ENCODE results near the gene APOH.

The APOH gene

DNA sequence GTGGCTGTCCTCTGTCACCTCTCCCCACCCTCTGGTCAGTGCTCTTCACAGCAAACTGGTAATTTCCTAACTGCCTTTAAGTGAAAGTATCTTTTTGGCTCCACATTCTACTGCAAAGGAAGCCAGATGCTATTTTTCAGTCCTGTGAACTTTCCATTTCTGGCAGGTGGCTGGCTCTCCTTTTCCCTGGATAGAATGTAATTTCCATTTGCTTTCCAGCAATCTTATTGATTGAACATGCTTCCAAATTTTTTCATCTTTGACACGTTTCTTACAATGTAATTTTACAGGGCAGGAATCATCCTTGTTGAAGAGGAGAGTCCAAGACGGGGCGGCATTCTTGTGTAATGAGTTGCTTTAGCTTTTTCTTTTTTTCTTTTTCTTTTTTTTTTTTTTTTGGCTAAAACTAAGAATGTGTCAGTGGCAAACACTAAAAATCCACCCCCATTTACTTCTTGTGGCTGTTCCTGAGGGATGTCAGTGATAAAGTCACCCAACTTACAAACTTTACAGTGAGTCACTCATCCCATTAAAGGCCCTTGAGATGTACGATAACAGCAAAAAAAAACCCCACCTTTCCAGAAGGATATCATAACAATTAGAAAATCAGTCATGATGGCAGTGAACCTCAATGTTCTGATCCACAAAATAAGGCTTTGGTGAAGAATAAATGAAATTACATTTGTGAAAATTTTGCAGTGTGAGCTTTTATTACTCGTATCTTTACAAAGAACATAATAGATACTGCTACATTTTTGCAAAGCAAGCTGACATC lies 43.8 kb upstream of the APOH start:
- Histone ChIP-seq H3K4me1 (ENCODE audit: control insufficient read depth in 1 of 2, insufficient read depth in 1 of 2, low read depth in 1 of 2, low read length in 1 of 2) (no peaks in the 10 kb centered on the region), H3K27me3 (peaks cover 5% of the 10 kb centered on the region), H3K27ac (no peak overlapping the region), H3K4me3 (ENCODE audit: low read depth in 1 of 2, low read length in 1 of 2) (no peak overlapping the region), H3K36me3 (no peaks in the 10 kb centered on the region), H3K9me3 (no peaks in the 10 kb centered on the region)
- TF ChIP-seq, protein P1, sequence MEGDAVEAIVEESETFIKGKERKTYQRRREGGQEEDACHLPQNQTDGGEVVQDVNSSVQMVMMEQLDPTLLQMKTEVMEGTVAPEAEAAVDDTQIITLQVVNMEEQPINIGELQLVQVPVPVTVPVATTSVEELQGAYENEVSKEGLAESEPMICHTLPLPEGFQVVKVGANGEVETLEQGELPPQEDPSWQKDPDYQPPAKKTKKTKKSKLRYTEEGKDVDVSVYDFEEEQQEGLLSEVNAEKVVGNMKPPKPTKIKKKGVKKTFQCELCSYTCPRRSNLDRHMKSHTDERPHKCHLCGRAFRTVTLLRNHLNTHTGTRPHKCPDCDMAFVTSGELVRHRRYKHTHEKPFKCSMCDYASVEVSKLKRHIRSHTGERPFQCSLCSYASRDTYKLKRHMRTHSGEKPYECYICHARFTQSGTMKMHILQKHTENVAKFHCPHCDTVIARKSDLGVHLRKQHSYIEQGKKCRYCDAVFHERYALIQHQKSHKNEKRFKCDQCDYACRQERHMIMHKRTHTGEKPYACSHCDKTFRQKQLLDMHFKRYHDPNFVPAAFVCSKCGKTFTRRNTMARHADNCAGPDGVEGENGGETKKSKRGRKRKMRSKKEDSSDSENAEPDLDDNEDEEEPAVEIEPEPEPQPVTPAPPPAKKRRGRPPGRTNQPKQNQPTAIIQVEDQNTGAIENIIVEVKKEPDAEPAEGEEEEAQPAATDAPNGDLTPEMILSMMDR (IDR thresholded peaks at IDR 0.05), result no peak

DNA sequence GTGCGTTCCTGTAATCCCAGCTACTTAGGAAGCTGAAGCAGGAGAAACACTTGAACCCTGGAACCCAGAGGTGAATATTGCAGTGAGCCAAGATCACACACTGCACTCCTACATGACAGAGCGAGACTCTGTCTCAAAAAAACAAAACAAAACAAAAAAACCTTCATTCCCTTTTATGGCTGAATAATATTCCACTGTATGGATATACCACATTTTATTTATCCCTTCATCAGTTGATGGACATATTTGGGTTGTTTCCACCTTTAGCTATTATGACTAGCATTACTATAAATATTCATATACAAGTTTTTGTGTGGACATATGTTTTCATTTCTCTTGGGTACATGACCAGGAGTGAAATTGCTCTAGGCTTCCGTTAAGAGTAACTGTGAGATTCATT lies 42.3 kb upstream of the APOH start:
- Histone ChIP-seq H3K4me3 (ENCODE audit: low read depth in 1 of 2, low read length in 1 of 2) (no peak overlapping the region), H3K9me3 (no peaks in the 10 kb centered on the region), H3K36me3 (no peaks in the 10 kb centered on the region), H3K27ac (no peak overlapping the region), H3K4me1 (ENCODE audit: control insufficient read depth in 1 of 2, insufficient read depth in 1 of 2, low read depth in 1 of 2, low read length in 1 of 2) (no peaks in the 10 kb centered on the region), H3K27me3 (peaks cover 5% of the 10 kb centered on the region)
- TF ChIP-seq, protein P1 (IDR thresholded peaks at IDR 0.05), result no peak

DNA sequence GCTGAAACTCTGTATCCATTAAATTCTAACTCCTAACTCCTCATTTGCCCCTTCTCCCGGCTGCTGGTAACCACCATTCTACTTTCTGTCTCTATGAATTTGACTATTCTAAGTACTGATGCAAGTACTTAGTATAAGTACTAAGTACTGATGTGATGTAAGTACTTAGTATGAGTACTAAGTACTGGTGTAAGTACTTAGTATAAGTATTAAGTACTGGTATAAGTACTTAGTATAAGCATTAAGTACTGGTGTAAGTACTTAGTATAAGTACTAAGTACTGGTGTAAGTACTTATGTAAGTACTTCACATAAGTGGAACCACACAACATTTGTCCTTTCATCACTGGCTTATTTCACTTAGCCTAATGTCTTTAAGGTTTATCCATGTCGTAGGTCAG lies 40.9 kb upstream of the APOH start:
- peaks cover 5% of the 10 kb centered on the region for H3K27me3 ChIP-seq
- TF ChIP-seq, protein P1 (IDR thresholded peaks at IDR 0.05), result no peak
- H3K9me3 ChIP-seq, result no peaks in the 10 kb centered on the region
- H3K36me3 ChIP-seq, result no peaks in the 10 kb centered on the region
- no peak overlapping the region for H3K4me3 ChIP-seq (ENCODE audit: low read depth in 1 of 2, low read length in 1 of 2)
- no peaks in the 10 kb centered on the region for H3K4me1 ChIP-seq (ENCODE audit: control insufficient read depth in 1 of 2, insufficient read depth in 1 of 2, low read depth in 1 of 2, low read length in 1 of 2)
- no peak overlapping the region for H3K27ac ChIP-seq

DNA sequence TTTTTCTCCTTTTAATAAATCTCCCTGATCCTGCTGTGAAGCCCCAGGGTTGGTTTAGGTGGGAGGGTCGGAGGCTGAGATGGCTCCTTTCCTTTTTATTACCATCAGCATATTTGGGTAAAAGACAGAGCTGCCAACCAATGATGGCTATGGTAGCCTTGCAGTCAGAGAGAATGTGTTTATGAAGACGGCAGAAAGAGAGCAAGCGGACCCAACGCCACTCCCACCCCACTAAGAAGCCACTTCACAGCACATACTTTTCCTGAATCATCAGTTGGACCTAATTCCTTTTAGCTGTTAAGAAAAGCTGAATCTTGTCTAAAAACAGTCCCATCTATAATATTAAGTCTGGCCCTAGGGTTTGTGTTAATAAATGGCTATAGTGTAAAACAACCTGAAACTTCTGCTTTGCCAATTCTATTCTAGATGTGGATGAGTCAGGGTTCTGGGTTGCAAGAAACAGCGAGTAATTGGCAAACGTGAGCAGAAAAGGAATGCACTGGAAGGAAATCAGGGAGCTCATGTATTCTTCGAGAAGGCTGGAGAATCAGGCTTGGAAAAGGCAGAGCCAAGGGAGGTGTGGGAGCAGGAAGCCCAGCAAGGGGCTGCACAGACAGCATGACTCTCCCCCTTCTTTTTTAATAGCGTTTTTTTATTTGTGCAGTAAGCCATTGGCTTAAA lies 39.2 kb upstream of the APOH start:
- Histone ChIP-seq H3K9me3 (no peaks in the 10 kb centered on the region), H3K4me1 (ENCODE audit: control insufficient read depth in 1 of 2, insufficient read depth in 1 of 2, low read depth in 1 of 2, low read length in 1 of 2) (no peaks in the 10 kb centered on the region), H3K4me3 (ENCODE audit: low read depth in 1 of 2, low read length in 1 of 2) (no peak overlapping the region), H3K36me3 (no peaks in the 10 kb centered on the region), H3K27ac (no peak overlapping the region), H3K27me3 (peaks cover 12% of the 10 kb centered on the region)
- TF ChIP-seq, protein P1 (IDR thresholded peaks at IDR 0.05), result no peak

DNA sequence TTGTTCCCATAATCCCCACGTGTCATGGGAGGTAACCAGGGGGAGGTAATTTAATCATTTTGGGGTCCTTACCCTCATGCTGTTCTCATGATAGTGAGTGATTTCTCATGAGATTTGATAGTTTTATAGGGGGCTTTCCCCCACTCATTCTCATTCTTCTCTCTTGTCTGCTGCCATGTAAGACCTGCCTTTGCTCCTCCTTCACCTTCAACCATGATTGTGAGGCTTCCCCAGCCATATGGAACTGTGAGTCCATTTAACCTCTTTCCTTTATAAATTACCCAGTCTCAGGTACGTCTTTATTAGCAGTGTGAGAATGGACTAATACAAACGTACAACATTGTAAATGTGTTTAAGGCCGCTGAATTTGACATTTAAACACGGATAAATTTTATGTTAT lies 35.5 kb upstream of the APOH start:
- Histone ChIP-seq H3K27ac (no peak overlapping the region), H3K36me3 (no peaks in the 10 kb centered on the region), H3K9me3 (no peaks in the 10 kb centered on the region), H3K27me3 (peaks cover 15% of the 10 kb centered on the region), H3K4me1 (ENCODE audit: control insufficient read depth in 1 of 2, insufficient read depth in 1 of 2, low read depth in 1 of 2, low read length in 1 of 2) (no peaks in the 10 kb centered on the region), H3K4me3 (ENCODE audit: low read depth in 1 of 2, low read length in 1 of 2) (no peak overlapping the region)
- TF ChIP-seq, protein P1 (IDR thresholded peaks at IDR 0.05), result no peak
